COR-L47 (cell line): ENCODE measurements around the gene KCNN3.
A peak's percentile ranks its signal among the peaks of the same experiment; 100 is the strongest.

Source experiments
- DNase-seq: peaks from one replicate; lab custom pipeline; 2025; lab: John Stamatoyannopoulos, UW

Gene KCNN3

DNA sequence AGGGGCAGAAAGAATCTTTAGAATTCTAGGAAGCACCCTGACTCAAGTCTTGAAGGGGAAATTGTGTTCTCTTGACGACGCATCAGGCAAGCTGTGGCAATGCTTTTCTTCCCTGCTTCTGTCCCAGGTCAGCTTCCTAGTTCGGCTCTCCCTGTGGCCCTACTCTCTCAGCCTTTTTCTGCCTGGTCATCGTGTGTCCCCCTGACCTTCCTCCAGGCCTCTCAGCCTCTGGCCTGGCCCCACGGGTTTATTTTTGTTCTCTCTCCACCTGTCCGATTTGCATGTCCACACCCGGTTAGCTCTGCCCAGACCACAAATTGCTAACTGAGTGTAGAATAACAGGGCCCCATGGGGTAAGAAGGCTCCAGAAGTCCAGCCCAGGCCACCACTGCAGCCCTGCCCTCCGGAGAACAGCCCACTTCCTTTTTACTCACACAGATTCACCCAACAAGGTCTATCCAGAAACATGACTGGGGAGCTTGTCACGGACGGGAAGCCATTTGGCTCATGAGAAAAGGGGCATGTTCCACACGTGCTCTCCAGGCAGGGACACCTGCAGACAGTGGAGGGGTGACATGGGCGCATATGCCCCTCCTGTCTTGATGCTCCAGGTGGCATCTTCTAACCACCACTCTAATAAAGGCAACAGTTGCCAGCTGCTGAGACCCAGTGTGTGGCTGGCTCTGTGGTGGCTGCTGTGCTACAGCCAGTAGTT lies 9.8 kb downstream of the KCNN3 start:
- no peak for DNase-seq

DNA sequence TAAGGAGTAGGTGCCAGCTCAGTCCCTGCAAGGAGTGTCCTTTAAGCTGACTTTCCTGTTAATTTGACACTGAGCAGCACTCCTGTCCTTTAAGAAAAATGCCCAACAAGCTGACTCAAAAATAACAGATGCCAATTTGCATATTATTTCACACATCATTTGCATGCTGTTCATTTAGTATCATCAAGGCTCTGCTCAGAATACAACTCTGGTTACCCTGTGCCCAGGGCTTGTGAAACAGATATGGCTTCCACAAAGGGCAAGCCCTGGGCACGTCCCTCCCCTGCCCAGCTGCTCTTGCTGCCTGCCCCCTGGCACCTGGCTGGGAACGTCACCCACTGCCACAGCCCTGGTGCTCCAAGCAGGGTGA lies 10.3 kb downstream of the KCNN3 start:
- DNase-seq: no peak

DNA sequence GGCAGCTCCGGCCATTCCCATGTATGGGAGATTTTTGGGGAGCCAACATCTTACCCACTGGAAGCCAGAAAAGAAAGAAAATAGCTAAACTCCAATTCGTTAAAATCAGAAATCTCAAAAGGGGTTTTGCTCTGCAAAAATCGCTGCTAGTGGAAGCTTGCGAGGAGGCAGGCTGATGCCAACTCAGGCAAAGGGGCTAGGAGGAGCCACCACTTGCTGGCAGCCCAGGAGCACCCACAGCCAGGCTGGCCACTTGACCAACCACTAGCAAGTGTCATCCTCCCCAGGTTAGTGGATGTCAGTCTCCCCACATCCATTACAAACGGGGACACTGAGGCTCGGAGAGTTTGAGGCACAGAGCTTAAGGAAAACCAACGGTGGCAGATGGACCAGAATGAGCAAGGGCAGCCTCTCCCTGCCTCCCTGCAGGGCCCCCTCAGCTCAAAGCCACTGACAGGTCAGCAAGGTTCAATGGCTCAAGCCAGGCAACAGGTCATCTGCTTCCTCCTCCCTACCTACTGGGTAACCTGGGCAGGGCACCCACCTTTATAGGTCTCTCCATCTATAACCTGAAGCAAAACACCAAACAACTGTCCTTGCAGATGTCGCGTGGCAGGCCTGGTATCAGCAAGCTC lies 10.8 kb downstream of the KCNN3 start:
- no peak for DNase-seq

DNA sequence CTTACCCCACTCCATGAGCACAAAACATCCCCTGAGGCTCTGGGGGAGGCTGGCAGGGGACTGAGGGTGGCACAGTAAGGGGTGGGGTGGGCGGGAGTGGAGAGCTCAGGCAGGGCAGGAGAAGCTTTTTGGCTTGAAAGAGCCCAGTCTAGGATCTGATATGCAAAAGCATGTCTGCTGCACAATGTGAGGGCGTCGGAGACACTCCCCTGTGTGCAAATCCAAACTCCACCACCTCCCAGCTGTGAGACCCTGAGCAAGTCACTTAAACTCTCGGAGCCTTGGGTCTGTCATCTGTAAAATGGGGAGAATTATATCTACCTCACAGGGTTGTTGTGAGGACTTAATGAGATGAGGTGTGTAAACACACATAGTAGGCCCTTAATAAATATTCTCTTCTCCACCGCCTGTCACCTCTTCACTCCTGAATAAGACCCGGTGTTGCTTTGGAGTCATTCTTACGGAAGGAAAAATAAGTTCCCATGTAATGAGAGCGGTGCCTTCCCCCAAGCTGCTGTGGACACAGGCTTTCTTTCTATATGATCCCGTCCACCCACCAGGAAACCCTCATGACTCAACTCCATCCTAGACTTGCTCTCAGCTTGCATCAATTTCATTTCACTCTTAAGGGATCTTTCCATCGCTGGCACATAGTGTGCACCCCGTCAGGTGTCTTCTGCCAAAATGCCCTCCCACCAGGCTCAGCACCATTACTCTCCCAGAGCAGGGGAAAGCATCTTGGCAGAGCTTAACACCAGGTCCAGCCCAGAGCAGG lies 12.5 kb downstream of the KCNN3 start:
- DNase-seq: no peak

DNA sequence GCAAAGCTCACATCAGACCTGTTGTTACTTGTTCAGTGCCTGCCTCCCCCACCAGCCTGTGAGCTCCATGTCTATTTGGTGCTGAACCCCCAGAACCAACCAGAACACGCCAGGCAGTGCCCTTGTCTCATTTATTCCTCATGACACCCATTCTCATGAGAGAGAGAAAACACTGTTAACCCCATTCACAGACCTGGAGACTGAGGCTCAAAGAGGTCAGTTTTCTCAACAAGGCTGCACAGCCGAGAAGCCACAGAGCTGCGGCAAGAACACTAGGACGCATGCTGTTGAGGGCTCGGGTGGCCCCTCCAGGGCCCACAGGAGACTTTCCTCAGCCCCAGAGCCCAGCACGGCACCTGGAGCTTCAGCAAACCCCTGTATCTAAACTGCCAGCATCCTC lies 13.1 kb downstream of the KCNN3 start:
- no peak for DNase-seq

DNA sequence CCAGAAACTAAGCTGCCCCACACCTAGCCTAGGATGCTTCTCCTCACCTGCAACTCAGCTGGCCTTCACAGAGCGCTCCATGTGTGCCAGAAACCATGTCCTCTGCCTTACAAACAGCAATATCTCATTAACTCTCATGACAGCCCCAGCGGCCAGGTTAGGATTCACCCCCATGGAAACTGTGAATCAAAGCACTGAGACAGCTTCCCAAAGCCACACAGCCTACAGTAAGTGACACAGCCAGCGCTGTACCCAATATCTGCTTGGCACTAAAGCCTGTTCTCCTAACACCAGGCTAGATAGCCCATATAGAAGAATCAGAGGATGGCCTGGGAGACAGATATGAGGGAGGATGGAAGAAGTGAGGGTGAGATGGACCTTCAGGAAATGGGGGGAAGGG lies 13.5 kb downstream of the KCNN3 start:
- no peak for DNase-seq

DNA sequence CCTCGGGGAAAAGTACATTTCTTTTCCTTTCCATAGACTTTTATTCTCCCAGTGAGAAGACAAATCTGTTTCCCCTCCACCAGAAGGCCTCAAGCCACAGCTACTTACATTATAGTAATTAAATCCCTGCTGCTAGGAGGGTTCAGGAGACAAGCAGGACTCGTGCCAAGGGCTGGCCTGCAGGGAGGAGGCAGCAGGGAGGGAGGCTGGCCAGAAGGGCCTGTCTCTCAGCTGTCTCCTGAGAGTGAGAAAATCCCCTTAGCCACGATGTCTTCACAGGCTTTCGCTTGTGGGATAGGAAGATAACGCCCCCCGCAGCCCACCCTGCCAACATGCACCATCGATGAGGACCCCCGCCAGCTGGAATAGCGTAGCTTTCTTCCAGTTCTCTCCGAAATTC lies 14.0 kb downstream of the KCNN3 start:
- DNase-seq: peak; percentile 56

DNA sequence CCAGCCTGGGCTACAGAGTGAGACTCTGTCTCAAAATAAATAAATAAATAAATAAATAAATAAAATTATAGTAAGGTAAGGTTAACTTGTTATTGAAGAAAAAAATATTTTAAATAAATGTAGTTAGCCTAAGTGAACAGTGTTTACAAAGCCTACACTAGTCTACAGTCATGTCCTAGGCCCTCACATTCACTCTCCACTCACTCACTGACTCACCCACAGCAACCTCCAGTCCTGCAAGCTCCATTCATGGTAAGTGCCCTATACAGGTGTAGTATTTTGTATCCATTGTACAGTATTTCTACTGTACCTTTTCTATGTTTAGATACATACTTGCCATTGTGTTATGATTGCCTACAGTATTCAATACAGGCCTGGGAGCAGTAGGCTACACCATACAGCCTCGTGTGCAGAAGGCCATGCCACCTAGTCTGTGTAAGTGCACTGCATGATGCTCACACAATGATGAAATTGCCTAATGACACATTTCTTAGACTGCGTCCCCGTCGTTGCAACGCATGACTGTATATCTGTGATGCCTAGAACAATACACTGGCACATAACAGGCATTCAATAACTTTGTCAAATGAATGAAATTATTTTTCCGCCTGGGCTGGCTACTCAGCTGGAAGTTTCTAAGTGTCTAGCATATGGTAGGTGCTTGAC lies 14.8 kb downstream of the KCNN3 start:
- no peak for DNase-seq

DNA sequence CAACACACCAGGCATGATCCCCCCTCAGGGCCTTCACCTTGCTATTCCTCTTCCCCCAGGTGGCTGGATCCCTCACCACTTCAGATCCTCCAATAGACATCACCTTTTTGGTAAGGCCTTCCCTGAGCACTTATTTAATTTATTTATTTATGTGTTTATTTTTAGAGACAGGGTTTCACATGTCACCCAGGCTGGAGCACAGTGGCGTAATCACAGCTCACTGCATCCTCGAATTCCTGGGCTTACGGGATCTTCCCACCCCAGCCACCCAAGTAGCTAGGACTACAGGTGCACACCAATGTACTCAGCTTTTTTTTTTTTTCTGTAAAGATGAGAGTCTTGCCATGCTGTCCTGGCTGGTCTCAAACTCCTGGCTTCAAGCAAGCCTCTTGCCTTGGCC lies 17.2 kb downstream of the KCNN3 start:
- DNase-seq: no peak

DNA sequence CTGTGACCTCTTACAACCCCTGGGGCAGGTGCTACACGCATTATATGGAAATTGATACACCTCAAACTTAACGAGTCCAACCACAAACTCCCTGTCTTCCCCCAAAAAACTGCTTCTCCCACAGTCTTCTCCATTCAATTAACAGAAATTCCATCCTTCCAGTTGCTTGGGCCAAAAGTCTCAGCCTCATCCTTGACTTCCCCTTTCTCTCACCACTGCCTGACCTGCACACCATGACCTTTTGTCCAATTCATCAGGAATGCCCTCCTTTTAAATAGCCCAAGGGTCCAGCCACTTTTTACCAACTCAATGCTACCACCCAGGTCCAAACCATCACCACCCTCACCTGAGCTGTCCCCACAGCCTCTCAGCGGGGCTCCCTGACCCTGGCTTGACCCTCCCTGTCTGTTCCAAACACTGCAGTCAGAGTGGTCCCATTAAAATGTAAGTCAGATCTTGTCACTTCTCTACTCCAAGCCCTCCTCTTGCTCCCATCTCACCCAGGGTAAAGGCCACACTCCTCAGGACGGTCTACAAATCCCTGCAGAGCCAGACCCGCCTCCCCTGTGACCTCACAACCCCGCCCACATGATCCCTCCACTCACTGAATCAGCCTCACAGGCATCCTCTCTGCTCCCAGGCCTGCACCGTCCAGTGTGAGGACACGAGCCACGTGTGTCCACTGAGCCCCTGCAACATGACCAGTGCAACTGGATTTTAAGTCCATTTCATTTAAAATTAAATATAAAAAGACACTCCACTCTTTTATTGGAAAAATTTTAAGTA lies 18.5 kb downstream of the KCNN3 start:
- no peak for DNase-seq

DNA sequence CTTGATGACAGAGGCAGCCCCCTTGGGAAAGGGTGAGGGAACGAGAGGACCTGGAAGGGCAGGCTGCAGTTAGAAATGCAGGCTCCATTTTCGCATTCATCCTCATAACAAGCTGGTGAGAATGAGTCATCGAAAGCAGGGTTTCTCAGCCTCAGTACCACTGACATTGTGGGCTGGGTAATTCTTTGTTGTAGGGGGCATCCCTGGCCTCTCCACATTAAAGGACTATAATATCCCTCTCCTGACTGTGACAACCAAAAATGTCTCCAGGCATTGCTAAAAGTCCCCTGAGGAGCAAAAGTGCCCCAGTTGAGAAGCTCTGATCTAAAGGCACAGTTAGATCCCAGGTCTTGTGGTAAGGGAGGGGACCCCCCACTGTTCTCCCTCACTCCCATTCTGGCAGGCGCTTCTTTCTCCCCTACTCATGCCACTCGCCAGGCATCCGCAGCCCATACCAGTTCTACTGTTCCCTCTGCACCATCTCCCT lies 20.4 kb downstream of the KCNN3 start:
- no peak for DNase-seq

DNA sequence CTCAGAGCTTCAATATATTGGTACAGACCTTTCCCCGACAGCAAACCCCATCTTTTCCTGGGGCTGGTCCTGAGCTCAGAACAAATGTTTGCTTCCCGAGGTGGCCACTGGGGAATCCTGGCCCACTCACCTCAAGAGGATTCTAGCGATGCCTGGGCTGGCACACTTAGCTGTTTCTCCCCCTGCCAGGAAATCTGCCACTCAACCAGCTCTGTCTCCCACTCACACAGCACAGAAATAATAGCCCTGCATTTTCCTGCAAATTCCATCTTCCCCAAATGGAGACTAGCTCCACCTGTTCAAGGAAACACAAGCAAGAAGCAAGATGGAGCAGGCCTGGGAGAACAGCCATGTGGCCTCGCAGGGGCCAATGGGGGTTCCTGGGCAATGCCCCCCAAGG lies 21.1 kb downstream of the KCNN3 start:
- DNase-seq: no peak

DNA sequence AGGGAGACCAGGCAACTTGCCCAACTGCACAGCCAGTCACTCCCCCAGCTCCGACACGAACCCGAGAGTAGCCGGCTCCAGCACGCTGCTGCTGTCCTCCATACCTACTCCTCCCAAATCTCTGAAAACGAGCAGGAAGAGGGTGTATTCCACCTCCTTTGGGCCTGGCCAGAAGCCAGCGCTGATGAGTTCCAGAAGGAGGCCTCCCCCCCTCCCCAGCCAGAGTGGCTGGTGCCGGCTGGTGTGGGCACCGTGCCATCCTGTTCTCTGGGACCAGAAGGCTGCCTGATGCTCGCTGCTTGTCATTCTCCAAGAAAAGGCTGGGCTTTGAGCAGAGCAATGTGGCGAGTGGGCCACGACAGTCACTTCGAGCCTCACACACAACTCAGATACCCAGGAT lies 22.2 kb downstream of the KCNN3 start:
- peak; percentile 88 for DNase-seq

DNA sequence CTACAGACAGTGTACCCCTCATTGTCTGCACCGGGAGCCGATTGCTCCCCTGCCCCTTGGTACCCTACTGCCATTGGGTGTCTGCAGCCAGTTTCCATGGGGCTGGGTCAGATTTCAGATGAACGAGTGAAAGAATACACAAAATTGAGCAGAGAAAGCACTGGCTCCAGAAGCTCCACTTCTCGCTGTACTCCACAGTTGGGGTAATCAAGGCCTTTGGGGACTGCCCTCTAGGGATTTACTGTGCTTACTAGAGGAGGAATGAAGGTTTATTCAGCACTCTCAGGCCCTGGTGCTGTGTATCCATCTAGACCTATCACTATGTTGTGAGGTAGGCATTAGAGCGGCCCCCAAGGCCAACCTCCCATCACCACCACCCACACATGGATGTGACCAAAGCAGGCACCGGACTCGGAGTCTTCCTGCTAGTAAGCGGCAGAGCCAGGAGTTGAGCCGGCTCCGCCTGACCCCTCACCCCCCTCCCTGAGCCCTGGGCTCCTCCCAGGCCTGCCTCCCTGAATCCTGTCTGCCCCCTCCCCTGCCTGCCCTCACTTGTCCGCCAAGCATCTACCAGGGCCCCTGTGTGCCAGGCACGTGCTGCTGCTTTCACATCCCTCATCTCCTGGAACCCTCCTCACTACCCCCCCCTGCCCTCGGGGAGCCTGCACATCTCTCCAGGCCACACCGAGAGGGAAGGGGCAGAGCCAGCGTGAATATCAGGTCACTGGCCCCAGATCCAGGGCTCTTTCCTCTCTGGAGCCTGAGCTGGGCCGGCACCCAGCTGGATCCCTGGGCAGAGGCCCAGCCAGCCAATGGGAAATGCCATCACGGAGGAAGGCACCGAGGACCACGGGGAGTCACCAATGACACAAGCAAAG lies 23.3 kb downstream of the KCNN3 start:
- no peak for DNase-seq

DNA sequence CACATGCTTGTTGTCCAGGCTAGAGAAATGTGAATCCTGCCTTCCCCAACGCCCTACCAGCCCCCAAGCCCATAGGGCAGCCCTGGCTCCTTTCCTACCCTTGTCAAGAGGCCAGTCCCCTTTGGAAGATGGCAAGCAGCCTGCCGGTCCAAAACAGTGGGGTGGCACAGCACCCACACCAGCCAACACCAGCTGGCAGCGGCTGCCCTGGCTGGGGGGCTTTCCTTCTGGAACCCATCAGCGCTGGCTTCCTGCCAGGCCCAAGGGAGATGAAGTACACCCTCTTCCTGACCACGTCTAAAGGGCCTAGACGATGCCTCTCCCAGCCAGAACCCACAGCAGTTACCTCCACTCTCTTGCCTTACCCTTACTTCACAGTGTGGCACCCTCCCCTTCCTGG lies 24.2 kb downstream of the KCNN3 start:
- no peak for DNase-seq

DNA sequence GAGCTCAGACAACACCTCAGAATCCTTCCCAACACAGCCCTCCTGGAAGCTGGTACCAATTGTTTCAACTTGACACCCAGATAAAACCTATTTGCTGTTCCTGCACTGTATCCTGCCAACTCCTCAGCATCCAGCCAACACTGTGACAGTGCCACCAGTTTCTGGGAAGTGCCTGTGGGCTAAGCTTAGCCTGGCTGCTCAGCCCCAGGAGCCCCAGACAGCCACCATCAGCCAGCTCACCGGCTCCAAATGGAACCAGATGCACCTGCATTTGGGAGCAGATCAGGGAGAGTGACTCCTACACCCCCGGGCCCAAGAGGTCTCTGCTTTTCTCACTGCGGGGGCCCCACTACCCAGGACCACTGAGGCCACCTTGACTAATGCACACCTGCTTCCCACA lies 24.9 kb downstream of the KCNN3 start:
- DNase-seq: no peak

DNA sequence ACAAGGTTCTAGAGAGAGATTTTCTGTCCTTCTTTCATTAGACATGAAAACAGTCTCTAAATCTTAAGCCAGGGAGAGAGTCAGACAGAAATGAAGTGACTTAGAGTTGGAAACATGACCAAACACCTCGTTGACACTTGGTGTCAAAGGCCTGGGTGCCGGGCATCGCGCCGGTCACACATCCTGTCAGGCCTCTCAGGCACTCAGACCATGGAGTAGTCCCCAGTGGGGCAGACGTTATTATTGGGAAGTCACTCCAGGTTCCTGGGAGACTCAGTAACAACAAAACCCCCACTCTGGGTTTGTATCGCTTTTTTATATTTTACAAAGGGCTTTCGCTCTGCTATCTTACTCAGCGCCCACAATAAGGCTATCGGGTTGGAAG lies 25.8 kb downstream of the KCNN3 start:
- DNase-seq: no peak

DNA sequence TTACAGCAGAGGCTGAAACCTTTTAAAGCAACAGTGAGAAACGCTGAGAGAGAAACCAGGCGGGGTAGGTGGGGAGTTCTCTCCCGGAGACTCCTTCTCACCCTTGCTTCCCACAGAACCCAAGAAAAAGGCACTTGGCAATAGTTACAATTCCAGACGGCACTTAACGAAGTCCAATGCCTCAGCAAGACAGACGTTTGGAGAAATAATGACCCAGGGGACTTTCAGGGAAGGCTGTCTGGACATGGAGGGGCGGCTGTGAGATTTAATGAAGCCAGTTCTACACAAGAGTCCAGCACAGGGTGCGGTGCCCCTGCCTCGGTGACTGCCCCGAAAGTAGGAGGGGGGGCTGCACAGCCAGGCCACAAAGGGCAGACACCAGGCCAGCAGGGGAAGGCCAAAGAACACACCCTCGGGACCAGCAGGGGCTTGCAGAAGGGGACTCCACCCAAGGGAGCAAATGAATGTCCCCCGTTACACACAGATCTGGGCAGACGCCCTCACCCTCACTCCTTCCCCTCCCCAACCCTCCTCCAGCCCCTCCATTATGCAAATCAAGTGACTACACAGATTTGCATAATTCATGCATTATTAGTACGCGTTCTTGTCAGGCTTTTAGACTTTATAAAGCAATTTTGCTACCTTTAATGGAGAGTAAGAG lies 26.3 kb downstream of the KCNN3 start:
- DNase-seq: no peak

DNA sequence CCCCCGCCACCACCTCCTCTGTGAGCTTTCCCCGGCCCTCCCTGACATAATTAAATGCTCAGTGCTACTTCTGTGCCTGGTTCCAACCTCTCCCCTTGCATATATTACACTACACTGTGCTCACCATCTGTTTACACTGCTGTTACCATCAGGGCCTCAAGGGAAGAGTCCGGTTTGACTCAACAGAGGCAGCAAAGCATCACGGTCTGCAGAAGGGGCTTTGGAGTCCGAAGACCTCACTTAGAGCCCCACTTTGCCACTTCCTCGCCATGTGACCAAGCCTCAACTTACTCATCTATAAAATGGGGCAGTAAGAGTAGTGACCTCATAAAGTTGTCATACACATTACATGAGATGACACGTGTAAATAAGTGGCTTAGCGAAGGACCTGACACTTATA lies 27.4 kb downstream of the KCNN3 start:
- no peak for DNase-seq

DNA sequence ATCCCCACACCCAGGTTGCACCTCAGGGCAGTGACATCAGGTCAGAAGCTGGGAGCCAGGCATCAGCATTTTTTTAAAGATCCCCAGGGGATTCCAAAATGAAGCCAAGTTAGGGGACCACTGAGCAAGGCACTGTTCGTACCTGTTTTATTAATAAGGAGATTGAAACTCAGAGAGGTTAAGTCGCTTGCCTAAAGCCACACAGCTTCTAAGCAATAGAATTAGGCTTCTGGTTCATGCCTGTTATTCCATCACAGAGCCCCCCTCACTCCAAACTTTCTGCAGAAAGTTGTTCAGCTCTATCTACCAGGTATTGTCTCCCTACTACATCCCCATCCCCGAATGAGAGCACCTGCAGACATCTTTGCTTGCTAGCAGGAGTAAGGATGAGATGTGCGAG lies 28.7 kb downstream of the KCNN3 start:
- DNase-seq: no peak
